ENCODE data around the gene PLCL1.

- TF ChIP-seq, protein P1, sequence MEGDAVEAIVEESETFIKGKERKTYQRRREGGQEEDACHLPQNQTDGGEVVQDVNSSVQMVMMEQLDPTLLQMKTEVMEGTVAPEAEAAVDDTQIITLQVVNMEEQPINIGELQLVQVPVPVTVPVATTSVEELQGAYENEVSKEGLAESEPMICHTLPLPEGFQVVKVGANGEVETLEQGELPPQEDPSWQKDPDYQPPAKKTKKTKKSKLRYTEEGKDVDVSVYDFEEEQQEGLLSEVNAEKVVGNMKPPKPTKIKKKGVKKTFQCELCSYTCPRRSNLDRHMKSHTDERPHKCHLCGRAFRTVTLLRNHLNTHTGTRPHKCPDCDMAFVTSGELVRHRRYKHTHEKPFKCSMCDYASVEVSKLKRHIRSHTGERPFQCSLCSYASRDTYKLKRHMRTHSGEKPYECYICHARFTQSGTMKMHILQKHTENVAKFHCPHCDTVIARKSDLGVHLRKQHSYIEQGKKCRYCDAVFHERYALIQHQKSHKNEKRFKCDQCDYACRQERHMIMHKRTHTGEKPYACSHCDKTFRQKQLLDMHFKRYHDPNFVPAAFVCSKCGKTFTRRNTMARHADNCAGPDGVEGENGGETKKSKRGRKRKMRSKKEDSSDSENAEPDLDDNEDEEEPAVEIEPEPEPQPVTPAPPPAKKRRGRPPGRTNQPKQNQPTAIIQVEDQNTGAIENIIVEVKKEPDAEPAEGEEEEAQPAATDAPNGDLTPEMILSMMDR (IDR thresholded peaks at IDR 0.05) = no peak
- TF ChIP-seq POLR2A (IDR thresholded peaks at IDR 0.05) = no peak
These were observed 5.6 kb downstream of the PLCL1 start for GRCh38 chr2:197810016-197810415.

All from lower leg skin (tissue), 3 donors.